Activated CD4-positive, alpha-beta memory T cell treated with anti-CD3 and anti-CD28 coated beads, Interleukin-2, amount 10 ng/mL, durations not matched to agents 7 days and 5 days (primary cell): ENCODE measurements around the gene ZNF646. TPM values are rescaled to one million over a fixed set of nuclear protein-coding genes. Genes with fewer than 3 reads are reported as not detected.

Source experiments
- CTCF ChIA-PET: fragments of 350-600 bp; sonication (Branson Sonifier 250); formaldehyde crosslinking; loops from one replicate; lab custom pipeline; 2021; ENCODE audit warnings: antibody characterized with exemption, inconsistent platforms; lab: Charles Lee
- POLR2A ChIA-PET: fragments of 350-600 bp; sonication (Branson Sonifier 250); formaldehyde crosslinking; loops from one replicate; lab custom pipeline; 2021; ENCODE audit warnings: antibody characterized with exemption; lab: Charles Lee
- DNase-seq: peaks from one replicate; pipeline ENCODE4 v3.0.0-alpha.2; 2020
- H3K27ac Mint-ChIP-seq: one replicate; pipeline ENCODE4 v1.8.0; 2021; ENCODE audit warnings: mild to moderate bottlenecking, mixed read lengths
- H3K27me3 Mint-ChIP-seq: one replicate; pipeline ENCODE4 v1.8.0; 2021; ENCODE audit warnings: mixed read lengths
- H3K36me3 Mint-ChIP-seq: one replicate; pipeline ENCODE4 v1.8.0; 2021; ENCODE audit warnings: low read depth, mixed read lengths
- H3K4me1 Mint-ChIP-seq: one replicate; pipeline ENCODE4 v1.8.0; 2021; ENCODE audit warnings: mixed read lengths
- H3K4me3 Mint-ChIP-seq: one replicate; pipeline ENCODE4 v1.8.0; 2021; ENCODE audit warnings: mild to moderate bottlenecking, mixed read lengths
- H3K9me3 Mint-ChIP-seq: one replicate; pipeline ENCODE4 v1.8.0; 2021; ENCODE audit warnings: mixed read lengths
- total RNA-seq, 2 experiments: library from RNA; stranded (reverse); gene quantifications; one replicate each; pipeline ENCODE4 v1.2.3, GENCODE V29; 2021

ZNF646 gene
- total RNA-seq, 2 experiments from 2014 or later = 31.9 to 32.1 TPM

GRCh38 chr16:31106509-31107464 is 32.6 kb downstream of the ZNF646 start:
- ChIA-PET CTCF (interaction anchor here (0.8 to 1.0 kb wide), 2 partner anchors 13 to 80 kb away, joined by 3 read pairs; no protein-coding TSS in a partner anchor), POLR2A (interaction anchor here (1.0 kb wide), 1 partner anchor 73 kb away, joined by 5 read pairs; the partner anchor contains the start of gene FUS)
- no peaks in the 10 kb centered on the region for H3K27me3 Mint-ChIP-seq
- H3K36me3 Mint-ChIP-seq = peaks cover 17% of the 10 kb centered on the region
- peak overlapping the region; percentile 75 for H3K4me3 Mint-ChIP-seq
- H3K27ac Mint-ChIP-seq = peak overlapping the region; percentile 68
- DNase-seq = no peak
- no peaks in the 10 kb centered on the region for H3K9me3 Mint-ChIP-seq
- H3K4me1 Mint-ChIP-seq = peaks cover 28% of the 10 kb centered on the region

GRCh38 chr16:31107465-31107867 is 33.2 kb downstream of the ZNF646 start:
- POLR2A ChIA-PET = interaction anchor here (1.0 to 2.0 kb wide), 2 partner anchors 10 to 72 kb away, joined by 5 to 7 read pairs; partner anchors contain the start of genes FUS and KAT8
- peak; percentile 31 for DNase-seq

GRCh38 chr16:31108035-31108793 is 34.0 kb downstream of the ZNF646 start, which contains the start of gene BCKDK:
Gene BCKDK, plus strand, starts transcription at chr16:31108386. Its CDS starts 838 bp downstream, at chr16:31109224.
- peak; percentile 82 for DNase-seq
- peak within 1 kb of the TSS; percentile 68 for H3K27ac Mint-ChIP-seq
- POLR2A ChIA-PET = interaction anchor here (1.0 to 2.0 kb wide), 2 partner anchors 9 to 72 kb away, joined by 5 to 7 read pairs; partner anchors contain the start of genes FUS and KAT8
- H3K36me3 Mint-ChIP-seq = peaks cover 23% of the 10 kb centered on the region
- CTCF ChIA-PET = no interaction called here
- H3K4me3 Mint-ChIP-seq = peak within 1 kb of the TSS; percentile 75
- H3K27me3 Mint-ChIP-seq = no peaks in the 10 kb centered on the region
- H3K9me3 Mint-ChIP-seq = no peaks in the 10 kb centered on the region
- H3K4me1 Mint-ChIP-seq = peaks cover 30% of the 10 kb centered on the region

More at GRCh38 chr16:31107465-31107867, 33.2 kb downstream of the ZNF646 start:
- H3K4me3 Mint-ChIP-seq = peak overlapping the region; percentile 75
- peaks cover 28% of the 10 kb centered on the region for H3K4me1 Mint-ChIP-seq
- peak overlapping the region; percentile 68 for H3K27ac Mint-ChIP-seq
- peaks cover 23% of the 10 kb centered on the region for H3K36me3 Mint-ChIP-seq
- CTCF ChIA-PET = interaction anchor here (1.0 kb wide), 1 partner anchor 79 kb away, joined by 3 read pairs; no protein-coding TSS in a partner anchor
- no peaks in the 10 kb centered on the region for H3K9me3 Mint-ChIP-seq
- no peaks in the 10 kb centered on the region for H3K27me3 Mint-ChIP-seq

GRCh38 chr16:31108794-31109558 is 34.8 kb downstream of the ZNF646 start:
- ChIA-PET CTCF (no interaction called here), POLR2A (interaction anchor here (1.4 to 2.0 kb wide), 2 partner anchors 8 to 35 kb away, joined by 4 to 7 read pairs; partner anchors contain the start of genes KAT8, ZNF646 and ZNF668)
- Mint-ChIP-seq H3K27me3 (no peaks in the 10 kb centered on the region), H3K9me3 (no peaks in the 10 kb centered on the region), H3K4me1 (peaks cover 35% of the 10 kb centered on the region), H3K36me3 (peaks cover 23% of the 10 kb centered on the region), H3K27ac (peak overlapping the region; percentile 51), H3K4me3 (peak overlapping the region; percentile 71)
- no peak for DNase-seq

- Mint-ChIP-seq H3K36me3 (peaks cover 23% of the 10 kb centered on the region), H3K4me3 (peak overlapping the region; percentile 71), H3K27me3 (no peaks in the 10 kb centered on the region), H3K4me1 (peaks cover 38% of the 10 kb centered on the region), H3K27ac (peak overlapping the region; percentile 51), H3K9me3 (no peaks in the 10 kb centered on the region)
- ChIA-PET POLR2A (interaction anchor here (1.4 kb wide), 1 partner anchor 36 kb away, joined by 4 read pairs; the partner anchor contains the start of genes ZNF646 and ZNF668), CTCF (no interaction called here)
- no peak for DNase-seq
These were observed 35.4 kb downstream of the ZNF646 start for GRCh38 chr16:31109622-31110021.

GRCh38 chr16:31110106-31111034 is 36.1 kb downstream of the ZNF646 start:
- ChIA-PET POLR2A (interaction anchor here (1.4 kb wide), 2 partner anchors 36 to 37 kb away, joined by 3 to 4 read pairs; partner anchors contain the start of genes ZNF646 and ZNF668), CTCF (no interaction called here)
- Mint-ChIP-seq H3K4me1 (peaks cover 40% of the 10 kb centered on the region), H3K9me3 (no peaks in the 10 kb centered on the region), H3K27me3 (no peaks in the 10 kb centered on the region), H3K36me3 (peaks cover 23% of the 10 kb centered on the region), H3K4me3 (peak overlapping the region; percentile 71), H3K27ac (no peak overlapping the region)
- no peak for DNase-seq

- Mint-ChIP-seq H3K4me3 (no peak overlapping the region), H3K36me3 (peaks cover 23% of the 10 kb centered on the region), H3K4me1 (peaks cover 41% of the 10 kb centered on the region), H3K9me3 (no peaks in the 10 kb centered on the region), H3K27ac (no peak overlapping the region), H3K27me3 (no peaks in the 10 kb centered on the region)
- ChIA-PET POLR2A (interaction anchor here (1.4 kb wide), 1 partner anchor 38 kb away, joined by 3 read pairs; the partner anchor contains the start of genes ZNF646 and ZNF668), CTCF (no interaction called here)
- no peak for DNase-seq
These were observed 37.8 kb downstream of the ZNF646 start for GRCh38 chr16:31111881-31112466.

GRCh38 chr16:31112711-31113110 is 38.5 kb downstream of the ZNF646 start:
- peaks cover 39% of the 10 kb centered on the region for H3K4me1 Mint-ChIP-seq
- H3K27me3 Mint-ChIP-seq = no peaks in the 10 kb centered on the region
- peaks cover 23% of the 10 kb centered on the region for H3K36me3 Mint-ChIP-seq
- no peak overlapping the region for H3K27ac Mint-ChIP-seq
- ChIA-PET CTCF (no interaction called here), POLR2A (no interaction called here)
- no peak overlapping the region for H3K4me3 Mint-ChIP-seq
- no peaks in the 10 kb centered on the region for H3K9me3 Mint-ChIP-seq
- DNase-seq = no peak

- Mint-ChIP-seq H3K4me3 (no peak overlapping the region), H3K9me3 (no peaks in the 10 kb centered on the region), H3K4me1 (peaks cover 41% of the 10 kb centered on the region), H3K36me3 (peaks cover 23% of the 10 kb centered on the region), H3K27me3 (no peaks in the 10 kb centered on the region), H3K27ac (peak overlapping the region; percentile 55)
- ChIA-PET CTCF (no interaction called here), POLR2A (no interaction called here)
- no peak for DNase-seq
These were observed 39.2 kb downstream of the ZNF646 start for GRCh38 chr16:31113121-31114120.

- no peaks in the 10 kb centered on the region for H3K9me3 Mint-ChIP-seq
- no peak for DNase-seq
- no peak overlapping the region for H3K4me3 Mint-ChIP-seq
- H3K4me1 Mint-ChIP-seq = peaks cover 42% of the 10 kb centered on the region
- POLR2A ChIA-PET = interaction anchor here (1.2 kb wide), 1 partner anchor 66 kb away, joined by 3 read pairs; the partner anchor contains the start of gene FUS
- no peaks in the 10 kb centered on the region for H3K27me3 Mint-ChIP-seq
- no peak overlapping the region for H3K27ac Mint-ChIP-seq
- CTCF ChIA-PET = no interaction called here
- H3K36me3 Mint-ChIP-seq = peaks cover 26% of the 10 kb centered on the region
These were observed 40.2 kb downstream of the ZNF646 start for GRCh38 chr16:31114468-31114867.
